Effector CD8-positive, alpha-beta T cell (primary cell): Measurements from ENCODE around the gene MAST4.

Experiments
- DNase-seq: peaks from one replicate; lab custom pipeline; 2025; lab: John Stamatoyannopoulos, UW

The MAST4 gene

GRCh38 chr5:66874004-66874403 lies 277.8 kb downstream of the MAST4 start:
- no peak for DNase-seq

- no peak for DNase-seq
Measured at GRCh38 chr5:66875315-66875714, 279.1 kb downstream of the MAST4 start.

GRCh38 chr5:66876266-66876807 lies 280.1 kb downstream of the MAST4 start:
- no peak for DNase-seq

DNA sequence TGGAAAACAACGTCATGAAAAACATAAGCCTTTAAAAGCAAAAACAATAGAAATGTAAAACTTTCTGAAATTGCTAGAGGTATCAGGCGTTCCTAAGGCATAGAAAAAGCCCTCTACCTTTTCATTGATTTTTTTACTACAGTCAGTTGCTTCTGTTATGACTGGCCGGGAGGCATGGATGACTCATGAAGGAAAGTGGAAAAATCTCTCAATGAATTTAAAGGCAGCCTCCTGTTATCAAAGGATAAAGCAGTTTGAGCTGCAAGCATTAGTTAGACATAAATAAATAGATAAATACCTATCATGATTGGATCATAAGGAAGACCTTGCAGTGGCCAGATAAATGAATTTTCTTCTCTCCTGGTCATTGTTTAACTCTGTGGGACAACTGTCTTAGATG lies 281.6 kb downstream of the MAST4 start:
- no peak for DNase-seq

DNA sequence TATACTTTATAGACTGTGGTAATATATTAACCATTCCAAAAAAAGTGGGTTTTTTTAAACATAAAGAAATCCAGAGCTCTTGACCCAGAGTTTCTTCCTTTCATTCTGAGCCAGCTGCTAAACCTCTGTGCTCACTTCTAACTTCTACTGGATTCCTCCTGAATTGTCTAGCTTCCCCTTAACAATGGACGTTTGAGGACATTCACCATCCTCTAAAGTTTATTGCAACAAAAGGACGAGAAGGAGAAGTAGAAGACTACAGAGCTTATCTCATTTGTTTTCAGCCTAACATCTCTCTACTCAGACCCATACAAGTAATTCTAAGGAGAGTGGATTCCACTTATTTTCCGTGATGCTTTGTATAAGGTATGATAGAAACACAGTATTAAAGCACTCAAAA lies 284.2 kb downstream of the MAST4 start:
- DNase-seq: no peak

DNA sequence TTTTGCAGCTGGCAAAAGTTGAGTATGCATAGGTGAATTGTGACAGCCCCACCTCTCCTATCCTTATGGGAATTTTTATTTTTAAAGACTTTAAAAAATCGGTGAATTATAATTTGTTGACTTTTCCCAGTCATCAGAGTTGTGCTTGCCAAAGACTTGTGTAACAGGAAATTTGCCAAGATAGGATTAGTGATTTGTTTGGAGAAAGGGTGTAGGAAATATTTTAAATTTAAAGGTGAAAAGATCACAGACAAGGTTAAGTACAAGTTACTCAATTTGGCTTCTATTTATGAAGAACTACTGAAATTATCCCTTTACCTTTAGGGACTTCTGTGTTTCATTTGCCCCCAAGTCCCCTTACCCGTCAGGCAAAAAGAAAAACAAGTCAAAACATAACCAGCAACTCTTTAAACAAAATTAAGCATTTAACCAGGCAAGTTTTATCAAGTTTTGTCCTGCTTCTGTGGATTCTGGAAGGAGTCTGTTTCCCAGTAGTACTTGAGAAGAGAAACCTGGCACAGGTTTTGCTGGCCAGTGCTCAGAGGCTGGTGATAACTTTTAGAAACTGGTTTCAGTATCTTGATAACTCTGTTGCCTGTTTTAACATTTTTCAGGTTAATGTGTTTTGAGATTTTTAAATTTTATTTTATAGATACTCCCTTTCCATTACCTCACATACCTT lies 285.4 kb downstream of the MAST4 start:
- no peak for DNase-seq

- DNase-seq: no peak
Measured at GRCh38 chr5:66882606-66883227, 286.5 kb downstream of the MAST4 start.

- no peak for DNase-seq
Measured at GRCh38 chr5:66884564-66885243, 288.5 kb downstream of the MAST4 start.

DNA sequence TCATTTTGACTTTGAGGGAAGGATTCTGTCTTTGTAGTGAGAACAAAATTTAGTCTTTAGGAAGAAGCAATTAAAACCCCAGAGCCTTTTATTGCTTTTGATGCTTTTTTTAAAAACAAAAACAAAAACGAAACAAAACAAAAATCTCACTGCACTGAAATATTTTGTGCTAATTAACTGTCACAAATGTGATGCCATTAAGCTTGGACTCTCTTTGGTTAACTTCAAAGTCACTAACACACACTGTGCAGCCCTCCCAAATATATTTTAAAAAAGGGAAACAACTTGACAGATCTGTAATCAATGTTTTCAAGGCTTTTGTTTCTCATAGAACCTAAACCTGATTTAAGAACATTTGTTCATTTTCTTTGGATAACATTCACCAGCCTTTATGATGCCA lies 290.7 kb downstream of the MAST4 start:
- no peak for DNase-seq

GRCh38 chr5:66888613-66889012 lies 292.4 kb downstream of the MAST4 start:
- DNase-seq: no peak

DNA sequence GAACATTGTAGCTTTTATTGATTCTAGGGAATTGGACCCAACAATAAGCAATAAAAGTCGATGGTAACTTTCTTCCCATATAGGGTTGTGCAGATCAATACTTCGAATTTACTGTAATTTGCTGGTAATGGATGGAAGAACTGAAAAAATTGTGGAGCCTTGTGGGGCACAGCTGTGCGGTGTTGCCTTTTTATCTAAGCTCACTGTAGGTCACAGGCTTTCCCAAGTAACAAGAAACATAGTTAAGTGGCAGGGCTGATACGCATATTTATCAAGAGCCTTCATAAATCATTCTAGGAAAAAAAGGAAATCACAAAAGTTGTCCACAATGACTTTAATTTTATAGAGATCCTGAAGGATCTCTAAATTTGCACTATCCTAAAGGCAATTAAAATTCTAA lies 292.9 kb downstream of the MAST4 start:
- no peak for DNase-seq

- DNase-seq: no peak
Measured at GRCh38 chr5:66889524-66889923, 293.3 kb downstream of the MAST4 start.

GRCh38 chr5:66891184-66891925 lies 295.2 kb downstream of the MAST4 start:
- no peak for DNase-seq

- no peak for DNase-seq
Measured at GRCh38 chr5:66892716-66893115, 296.5 kb downstream of the MAST4 start.

DNA sequence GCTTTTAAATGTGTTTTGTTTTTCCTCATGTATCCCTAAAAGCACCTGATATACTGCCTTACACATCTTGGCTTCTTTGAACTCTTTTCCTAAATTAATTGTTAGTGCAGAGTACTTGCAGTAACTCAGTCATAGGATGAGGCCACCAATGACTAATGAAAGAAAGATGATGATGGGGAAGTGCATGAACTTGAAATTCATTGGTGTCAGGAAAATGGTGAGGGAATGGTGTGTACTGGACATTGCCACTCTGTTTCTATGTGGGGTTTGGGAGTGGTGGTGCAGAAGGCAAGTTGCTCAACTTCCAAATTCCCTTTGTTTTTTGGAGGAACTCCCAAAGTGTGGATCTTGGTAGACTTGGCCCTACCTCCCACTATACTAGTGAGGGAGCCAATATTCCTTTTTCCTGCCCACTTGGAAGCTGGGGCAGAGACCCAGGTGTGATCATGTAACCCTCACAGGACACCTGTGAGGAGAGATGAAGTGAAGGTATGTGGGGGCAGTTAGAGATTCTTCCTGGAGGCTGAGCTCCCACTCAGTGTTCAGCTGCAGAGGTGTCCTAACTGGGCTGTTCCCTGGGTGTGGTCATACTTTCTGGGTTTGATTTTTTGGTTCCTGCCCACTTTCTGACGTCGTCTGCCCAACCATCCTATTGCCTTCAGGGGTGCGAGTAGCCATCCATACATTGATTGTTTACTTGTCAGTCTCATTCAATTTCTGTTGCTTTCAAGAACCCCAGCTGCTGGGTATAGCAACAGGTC lies 298.5 kb downstream of the MAST4 start:
- DNase-seq: no peak

DNA sequence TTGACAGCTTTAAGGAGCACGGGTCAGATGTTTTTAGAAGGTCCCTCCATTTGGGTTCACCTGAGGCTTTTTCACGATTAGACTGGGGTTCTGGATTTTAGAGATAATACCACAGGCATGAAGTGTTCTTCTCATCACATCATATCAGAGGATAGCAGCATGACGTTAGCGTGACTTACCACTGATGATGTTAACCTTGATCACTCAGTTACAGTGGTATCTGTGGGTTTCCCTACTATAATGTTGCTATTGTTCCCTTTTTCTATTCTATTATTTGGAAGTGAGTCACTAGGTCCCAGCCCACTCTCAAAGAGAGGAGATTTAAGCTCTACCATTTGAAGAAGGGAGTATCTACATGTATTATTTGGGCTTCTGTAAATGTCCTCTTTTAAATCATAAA lies 300.0 kb downstream of the MAST4 start:
- no peak for DNase-seq

DNA sequence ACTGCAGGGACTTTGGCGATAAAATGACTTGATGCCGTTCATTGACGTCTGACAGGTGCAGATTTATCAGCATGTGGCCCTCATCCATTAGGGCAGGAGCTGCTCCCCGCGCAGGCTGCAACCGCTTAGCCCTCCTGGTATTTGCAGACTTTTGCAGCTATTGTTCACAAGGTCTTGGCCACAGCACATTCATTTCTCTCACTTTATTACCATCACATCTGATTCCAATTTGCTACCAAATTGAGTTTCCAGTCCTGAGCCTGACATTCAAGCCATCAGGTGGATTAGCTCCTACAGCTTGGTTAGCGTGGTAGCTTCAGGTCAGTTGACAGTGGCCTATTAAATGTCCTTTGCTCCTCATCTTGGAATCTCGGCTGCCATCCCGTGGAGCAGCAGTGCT lies 301.2 kb downstream of the MAST4 start:
- no peak for DNase-seq

DNA sequence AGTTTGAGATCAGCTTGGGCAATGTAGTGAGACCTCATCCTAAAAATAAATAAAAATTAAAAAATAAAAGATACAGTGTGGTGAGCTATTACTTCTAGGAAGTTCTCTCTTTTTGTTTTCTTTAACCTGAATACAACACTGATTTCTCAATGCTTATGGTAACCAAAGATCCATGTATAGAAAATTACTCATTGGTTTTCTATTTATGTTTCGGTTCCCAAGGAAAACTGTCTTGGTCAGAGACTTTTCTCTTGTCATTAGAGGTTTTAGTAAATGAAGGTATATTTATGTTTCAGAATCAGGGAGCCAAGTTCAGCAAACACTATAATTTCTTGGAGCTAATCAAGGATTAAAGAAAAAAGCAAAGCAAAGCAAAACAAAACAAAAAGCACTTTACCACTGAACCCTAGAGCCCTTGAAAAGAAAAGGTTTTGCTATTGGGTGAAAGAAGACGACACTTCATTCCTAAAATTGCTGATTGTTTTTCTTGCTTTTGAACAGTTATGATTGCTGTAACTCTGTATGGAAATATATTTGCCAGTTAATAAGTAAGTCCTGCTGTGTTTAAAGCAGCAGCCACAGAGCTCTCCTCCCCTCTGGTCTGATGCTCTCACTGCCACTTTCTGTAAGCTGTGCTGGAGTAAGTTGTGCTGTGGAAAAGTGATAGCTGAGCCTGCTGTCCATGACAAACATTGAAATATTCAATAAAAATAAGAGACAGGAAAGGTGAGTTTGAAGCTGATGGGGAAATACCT lies 302.2 kb downstream of the MAST4 start:
- DNase-seq: no peak

DNA sequence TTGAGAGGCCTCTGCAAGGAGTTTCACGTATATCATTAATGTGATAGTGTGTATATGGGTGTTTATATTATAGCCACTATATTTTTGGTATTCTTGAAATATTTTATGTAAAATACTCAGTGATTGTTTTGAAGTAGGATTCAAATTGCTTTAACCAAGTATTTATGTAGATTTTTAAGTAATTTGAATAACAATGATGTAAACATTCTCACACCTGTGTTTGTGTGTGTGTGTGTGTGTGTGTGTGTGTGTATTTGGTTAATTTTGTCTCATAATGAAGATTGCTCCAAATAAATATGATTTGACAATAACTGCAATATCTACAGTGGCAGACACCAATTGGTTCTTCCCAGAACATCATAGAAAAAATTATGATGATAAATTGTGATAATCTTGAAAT lies 307.0 kb downstream of the MAST4 start:
- no peak for DNase-seq

DNA sequence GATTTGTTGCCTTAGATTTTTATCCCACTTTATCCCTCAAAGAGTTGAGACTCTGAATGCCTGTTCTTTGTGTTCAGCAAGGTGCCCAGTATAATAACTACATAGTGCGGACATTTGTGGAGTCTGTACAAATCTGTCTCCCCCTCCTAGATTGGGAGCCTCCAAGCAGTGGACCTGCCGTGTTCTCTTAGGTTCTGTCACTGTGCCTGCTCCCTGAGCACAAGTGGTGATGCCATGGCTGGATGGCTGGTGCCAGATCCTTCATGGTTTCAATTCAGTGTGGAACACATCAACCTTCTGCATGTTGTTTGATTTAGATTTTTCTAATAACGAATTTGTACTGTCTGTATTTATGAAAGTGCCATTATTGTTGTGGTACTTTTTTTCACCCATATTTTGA lies 307.5 kb downstream of the MAST4 start:
- DNase-seq: no peak

- no peak for DNase-seq
Measured at GRCh38 chr5:66904189-66904588, 308.0 kb downstream of the MAST4 start.
